A549 treated with DMSO at 1 μM for 4 hours (cell line): ENCODE data around the gene ZNF165. TPM values are rescaled to one million over a fixed set of nuclear protein-coding genes. Genes with fewer than 3 reads are reported as not detected.

Experiments
- total RNA-seq: library from RNA; stranded (reverse); fragments of 200-300 nt; extraction: Qiagen RNA extraction; gene quantifications from 5 replicates; pipeline ENCODE4 v1.2.3, GENCODE V29; 2022; ENCODE audit warnings: low read depth

Gene ZNF165
- 0.93 to 1.2 TPM (median 1.0 TPM) in 5 replicates for total RNA-seq

DNA sequence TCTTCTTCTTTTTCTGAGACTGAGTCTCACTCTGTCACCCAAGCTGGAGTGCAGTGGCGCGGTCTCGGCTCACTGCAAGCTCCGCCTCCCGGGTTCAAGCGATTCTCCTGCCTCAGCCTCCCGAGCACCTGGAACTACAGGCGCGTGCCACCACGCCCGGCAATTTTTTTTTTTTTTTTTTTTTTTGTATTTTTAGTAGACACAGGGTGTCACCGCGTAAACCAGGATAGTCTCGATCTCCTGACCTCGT is at the start of gene ZNF165:
Gene ZNF165 (plus strand): TSS at position 188 of the 250 bp plus-strand sequence. CDS start 4,913 bp downstream, outside the sequence.

GRCh38 chr6:28124350-28124970 is 44.1 kb downstream of the ZNF165 start, which contains the start of gene ZSCAN16:
Gene ZSCAN16, plus strand, starts transcription at chr6:28124609. Its CDS starts 835 bp downstream, at chr6:28125444.

Other genes starting within 250 kb of the ZNF165 start
- not detected in 5 replicates for gene OR2B2, start 168.2 kb upstream of the ZNF165 start, total RNA-seq
- 0.17 to 0.25 TPM (median 0.17 TPM) in 3 of 5 replicates, not detected in the others for gene OR2B6, start 123.3 kb upstream of the ZNF165 start, total RNA-seq
- 4.0 to 4.8 TPM (median 4.2 TPM) in 5 replicates for gene ZSCAN16, start 44.0 kb downstream of the ZNF165 start, total RNA-seq
- 4.6 to 7.3 TPM (median 6.5 TPM) in 5 replicates for gene ZKSCAN8, start 61.3 kb downstream of the ZNF165 start, total RNA-seq
- gene ZSCAN9, start 144.7 kb downstream of the ZNF165 start, total RNA-seq = 7.1 to 8.7 TPM (median 7.9 TPM) in 5 replicates
- 2.3 to 2.7 TPM (median 2.7 TPM) in 5 replicates for gene ZKSCAN4, start 171.7 kb downstream of the ZNF165 start, total RNA-seq
- gene NKAPL, start 178.7 kb downstream of the ZNF165 start, total RNA-seq = not detected in 5 replicates
- 5.0 to 7.7 TPM (median 6.5 TPM) in 5 replicates for gene ZSCAN26, start 186.6 kb downstream of the ZNF165 start, total RNA-seq
- 3.9 to 5.8 TPM (median 5.0 TPM) in 5 replicates for gene PGBD1, start 201.0 kb downstream of the ZNF165 start, total RNA-seq